Measurements from ENCODE around the gene USP10. TPM values are rescaled to one million over a fixed set of nuclear protein-coding genes. Genes with fewer than 3 reads are reported as not detected.
"Not testable (repeated sequence)": the region's sequence is repeated elsewhere in the genome, so short reads cannot be mapped to it uniquely, and the experiment has no call there.

USP10 gene
- total RNA-seq, 1 donor from 2014 or later: 100 TPM

DNA sequence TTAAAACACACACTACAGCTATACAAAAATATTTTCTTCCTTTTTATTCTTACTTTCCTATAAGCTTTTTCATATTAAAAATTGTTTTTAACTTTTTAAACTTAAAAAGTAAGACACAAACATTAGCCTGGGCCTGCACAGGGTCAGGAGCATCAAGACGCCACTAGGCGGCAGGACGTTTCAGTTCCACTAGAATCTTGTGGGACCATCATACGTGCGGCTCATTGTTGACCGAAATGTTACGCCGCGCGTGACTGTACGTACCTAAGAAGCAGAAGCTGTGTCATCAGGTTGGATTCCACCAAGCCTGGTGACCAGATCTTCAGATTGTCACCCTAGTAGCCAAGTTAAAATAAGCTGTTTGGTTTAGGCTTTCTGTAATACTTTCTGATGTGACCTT lies 47.1 kb downstream of the USP10 start:
- Mint-ChIP-seq H3K27me3 (ENCODE audit: unreplicated experiment) (no peaks in the 10 kb centered on the region), H3K4me1 (ENCODE audit: low read depth, unreplicated experiment) (peaks cover 35% of the 10 kb centered on the region), H3K36me3 (ENCODE audit: unreplicated experiment) (no peaks in the 10 kb centered on the region), H3K9me3 (ENCODE audit: unreplicated experiment) (no peaks in the 10 kb centered on the region), H3K4me3 (ENCODE audit: unreplicated experiment) (no peak overlapping the region), H3K27ac (ENCODE audit: unreplicated experiment) (no peak overlapping the region)
- no peak for DNase-seq
- TF ChIP-seq, protein P1, sequence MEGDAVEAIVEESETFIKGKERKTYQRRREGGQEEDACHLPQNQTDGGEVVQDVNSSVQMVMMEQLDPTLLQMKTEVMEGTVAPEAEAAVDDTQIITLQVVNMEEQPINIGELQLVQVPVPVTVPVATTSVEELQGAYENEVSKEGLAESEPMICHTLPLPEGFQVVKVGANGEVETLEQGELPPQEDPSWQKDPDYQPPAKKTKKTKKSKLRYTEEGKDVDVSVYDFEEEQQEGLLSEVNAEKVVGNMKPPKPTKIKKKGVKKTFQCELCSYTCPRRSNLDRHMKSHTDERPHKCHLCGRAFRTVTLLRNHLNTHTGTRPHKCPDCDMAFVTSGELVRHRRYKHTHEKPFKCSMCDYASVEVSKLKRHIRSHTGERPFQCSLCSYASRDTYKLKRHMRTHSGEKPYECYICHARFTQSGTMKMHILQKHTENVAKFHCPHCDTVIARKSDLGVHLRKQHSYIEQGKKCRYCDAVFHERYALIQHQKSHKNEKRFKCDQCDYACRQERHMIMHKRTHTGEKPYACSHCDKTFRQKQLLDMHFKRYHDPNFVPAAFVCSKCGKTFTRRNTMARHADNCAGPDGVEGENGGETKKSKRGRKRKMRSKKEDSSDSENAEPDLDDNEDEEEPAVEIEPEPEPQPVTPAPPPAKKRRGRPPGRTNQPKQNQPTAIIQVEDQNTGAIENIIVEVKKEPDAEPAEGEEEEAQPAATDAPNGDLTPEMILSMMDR (IDR thresholded peaks at IDR 0.05; ENCODE audit: partially characterized antibody, unreplicated experiment): peak; percentile 55

DNA sequence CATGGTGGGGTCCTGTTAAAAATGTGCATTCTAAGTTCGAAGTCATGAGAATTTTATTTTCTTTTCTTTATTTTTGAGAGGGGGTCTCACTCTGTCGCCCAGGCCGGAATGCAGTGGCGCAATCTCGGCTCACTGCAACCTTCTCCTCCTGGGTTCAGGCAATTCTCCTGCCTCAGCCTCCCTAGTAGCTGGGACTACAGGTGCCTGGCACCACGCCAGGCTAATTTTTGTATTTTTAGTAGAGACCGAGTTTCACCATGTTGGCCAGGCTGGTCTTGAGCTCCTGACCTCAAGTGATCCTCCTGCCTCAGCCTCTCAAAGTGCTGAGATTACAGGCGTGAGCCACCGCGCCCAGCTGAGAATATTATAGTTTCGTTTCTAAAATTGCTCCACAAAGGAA lies 48.4 kb downstream of the USP10 start:
- not testable (repeated sequence) for H3K36me3 Mint-ChIP-seq (ENCODE audit: unreplicated experiment); H3K27ac Mint-ChIP-seq (ENCODE audit: unreplicated experiment); DNase-seq; H3K4me3 Mint-ChIP-seq (ENCODE audit: unreplicated experiment); H3K27me3 Mint-ChIP-seq (ENCODE audit: unreplicated experiment); H3K9me3 Mint-ChIP-seq (ENCODE audit: unreplicated experiment)
- peaks cover 27% of the 10 kb centered on the region for H3K4me1 Mint-ChIP-seq (ENCODE audit: low read depth, unreplicated experiment)

DNA sequence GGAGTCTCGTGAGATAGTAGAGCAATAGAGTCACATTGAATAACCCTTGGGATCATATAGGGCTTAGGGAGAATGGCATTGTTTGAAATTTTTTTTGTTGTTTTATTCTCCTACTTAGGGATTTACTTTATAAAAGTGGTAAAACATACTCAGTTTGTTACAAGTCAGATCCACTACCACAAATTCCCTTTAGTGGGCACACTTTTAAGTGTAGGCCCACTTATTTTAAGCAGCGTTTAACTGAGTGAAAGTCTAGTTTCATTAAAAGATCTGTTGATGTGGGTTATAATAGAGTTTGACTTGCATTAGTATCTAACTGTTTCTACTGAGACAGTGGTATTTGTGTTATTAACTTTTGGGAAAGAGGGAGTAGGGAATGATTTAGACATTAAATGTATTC lies 49.3 kb downstream of the USP10 start:
- no peak for DNase-seq
- no peak overlapping the region for H3K4me3 Mint-ChIP-seq (ENCODE audit: unreplicated experiment)
- H3K9me3 Mint-ChIP-seq (ENCODE audit: unreplicated experiment): no peaks in the 10 kb centered on the region
- H3K36me3 Mint-ChIP-seq (ENCODE audit: unreplicated experiment): no peaks in the 10 kb centered on the region
- H3K27ac Mint-ChIP-seq (ENCODE audit: unreplicated experiment): no peak overlapping the region
- no peaks in the 10 kb centered on the region for H3K27me3 Mint-ChIP-seq (ENCODE audit: unreplicated experiment)
- H3K4me1 Mint-ChIP-seq (ENCODE audit: low read depth, unreplicated experiment): peaks cover 27% of the 10 kb centered on the region
- TF ChIP-seq, protein P1 (IDR thresholded peaks at IDR 0.05; ENCODE audit: partially characterized antibody, unreplicated experiment): no peak

DNA sequence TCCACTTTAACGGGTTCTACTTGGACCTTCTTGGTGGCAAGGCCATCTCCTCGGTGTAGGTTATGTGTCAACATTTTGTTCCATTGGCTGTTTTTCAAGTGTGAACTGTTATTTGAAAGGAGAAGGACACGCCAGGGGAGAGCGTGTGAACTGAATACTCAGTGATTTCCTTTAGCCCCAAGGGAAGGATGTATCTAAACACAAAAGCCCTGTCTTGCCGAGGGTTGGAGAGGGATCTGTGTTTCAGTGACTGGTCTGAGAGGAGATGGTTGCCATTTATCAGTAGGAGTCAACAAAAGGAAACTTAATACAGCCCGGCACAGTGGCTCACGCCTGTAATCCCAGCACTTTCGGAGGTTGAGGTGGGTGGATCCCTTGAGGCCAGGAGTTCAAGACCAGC lies 50.0 kb downstream of the USP10 start:
- Mint-ChIP-seq H3K4me1 (ENCODE audit: low read depth, unreplicated experiment) (peaks cover 30% of the 10 kb centered on the region), H3K9me3 (ENCODE audit: unreplicated experiment) (no peaks in the 10 kb centered on the region), H3K36me3 (ENCODE audit: unreplicated experiment) (no peaks in the 10 kb centered on the region), H3K27me3 (ENCODE audit: unreplicated experiment) (no peaks in the 10 kb centered on the region), H3K4me3 (ENCODE audit: unreplicated experiment) (no peak overlapping the region), H3K27ac (ENCODE audit: unreplicated experiment) (peak overlapping the region; percentile 50)
- TF ChIP-seq, protein P1 (IDR thresholded peaks at IDR 0.05; ENCODE audit: partially characterized antibody, unreplicated experiment): no peak
- no peak for DNase-seq

DNA sequence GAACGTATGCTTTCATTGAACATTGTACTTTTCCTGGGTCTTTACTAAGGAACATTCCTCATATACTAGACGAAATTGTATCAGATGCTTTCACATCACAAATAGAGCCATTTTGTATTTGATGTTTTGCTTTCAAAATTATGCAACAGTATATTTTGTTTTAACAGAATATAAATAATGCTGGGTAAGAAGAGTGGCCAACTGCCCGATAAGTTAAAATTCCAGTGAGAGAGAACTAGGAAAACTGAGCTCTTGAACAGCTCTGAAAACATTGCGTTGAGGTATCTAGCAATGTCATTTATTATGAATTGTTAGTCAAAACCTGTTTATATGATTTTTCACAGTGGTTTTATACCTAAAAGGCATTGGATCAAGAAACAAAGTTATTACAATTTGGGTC lies 50.8 kb downstream of the USP10 start:
- Mint-ChIP-seq H3K36me3 (ENCODE audit: unreplicated experiment) (no peaks in the 10 kb centered on the region), H3K4me1 (ENCODE audit: low read depth, unreplicated experiment) (peaks cover 32% of the 10 kb centered on the region), H3K27me3 (ENCODE audit: unreplicated experiment) (no peaks in the 10 kb centered on the region), H3K9me3 (ENCODE audit: unreplicated experiment) (no peaks in the 10 kb centered on the region), H3K27ac (ENCODE audit: unreplicated experiment) (peak overlapping the region; percentile 12), H3K4me3 (ENCODE audit: unreplicated experiment) (no peak overlapping the region)
- TF ChIP-seq, protein P1 (IDR thresholded peaks at IDR 0.05; ENCODE audit: partially characterized antibody, unreplicated experiment): no peak
- no peak for DNase-seq

DNA sequence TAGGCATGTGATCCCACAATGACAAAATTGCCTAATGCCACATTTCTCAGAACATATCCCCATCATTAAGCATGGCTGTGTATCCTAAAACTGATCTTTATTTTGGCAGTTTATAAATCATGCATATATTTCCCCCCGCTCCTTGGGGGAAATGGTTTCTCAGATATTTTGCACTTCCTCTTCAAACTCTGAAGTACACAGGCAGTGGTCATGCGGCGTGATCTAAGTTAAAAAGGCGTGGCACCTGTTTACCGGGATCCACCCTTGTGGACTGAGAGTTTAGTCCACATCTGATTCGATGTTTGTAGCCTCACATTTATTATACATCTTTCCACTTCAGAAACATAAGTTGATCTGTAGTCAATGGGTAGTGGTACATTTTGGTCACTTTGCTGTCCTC lies 51.4 kb downstream of the USP10 start:
- no peak for DNase-seq
- TF ChIP-seq, protein P1 (IDR thresholded peaks at IDR 0.05; ENCODE audit: partially characterized antibody, unreplicated experiment): no peak
- no peak overlapping the region for H3K4me3 Mint-ChIP-seq (ENCODE audit: unreplicated experiment)
- no peaks in the 10 kb centered on the region for H3K9me3 Mint-ChIP-seq (ENCODE audit: unreplicated experiment)
- no peaks in the 10 kb centered on the region for H3K36me3 Mint-ChIP-seq (ENCODE audit: unreplicated experiment)
- no peak overlapping the region for H3K27ac Mint-ChIP-seq (ENCODE audit: unreplicated experiment)
- H3K4me1 Mint-ChIP-seq (ENCODE audit: low read depth, unreplicated experiment): peaks cover 32% of the 10 kb centered on the region
- H3K27me3 Mint-ChIP-seq (ENCODE audit: unreplicated experiment): no peaks in the 10 kb centered on the region

All from glutamatergic neuron (in vitro differentiated cells).